GM12872 (cell line): ENCODE measurements around the gene BEAN1.

Experiments used
- TF ChIP-seq, protein P1 (sequence below): IDR thresholded peaks from 3 replicates; pipeline ENCODE4 v1.5.1; 2011; ENCODE audit warnings: low read depth, mild to moderate bottlenecking, low read length, moderate library complexity; ENCODE audit not compliant: insufficient read depth

BEAN1 gene

DNA sequence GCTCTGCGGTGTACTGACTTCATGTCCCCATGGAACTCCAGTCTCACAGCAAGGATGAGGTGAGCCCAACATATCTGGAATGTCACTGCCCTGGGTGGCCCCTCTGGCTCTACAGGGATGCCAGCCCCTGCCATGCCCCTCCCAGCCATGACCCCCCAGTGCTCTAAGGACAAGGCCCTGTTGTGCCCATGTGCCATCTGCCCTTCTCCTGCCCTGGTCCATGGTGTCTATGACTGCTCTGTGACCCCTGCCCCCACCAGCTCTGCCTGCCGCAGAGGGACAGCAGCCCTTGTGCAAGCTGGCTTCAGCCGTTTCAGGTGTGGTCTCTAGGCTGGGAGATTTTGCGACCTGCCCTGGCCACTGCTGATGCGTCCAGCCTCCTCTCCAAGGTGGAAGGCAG lies 82.5 kb downstream of the BEAN1 start:
- TF ChIP-seq, protein P1, sequence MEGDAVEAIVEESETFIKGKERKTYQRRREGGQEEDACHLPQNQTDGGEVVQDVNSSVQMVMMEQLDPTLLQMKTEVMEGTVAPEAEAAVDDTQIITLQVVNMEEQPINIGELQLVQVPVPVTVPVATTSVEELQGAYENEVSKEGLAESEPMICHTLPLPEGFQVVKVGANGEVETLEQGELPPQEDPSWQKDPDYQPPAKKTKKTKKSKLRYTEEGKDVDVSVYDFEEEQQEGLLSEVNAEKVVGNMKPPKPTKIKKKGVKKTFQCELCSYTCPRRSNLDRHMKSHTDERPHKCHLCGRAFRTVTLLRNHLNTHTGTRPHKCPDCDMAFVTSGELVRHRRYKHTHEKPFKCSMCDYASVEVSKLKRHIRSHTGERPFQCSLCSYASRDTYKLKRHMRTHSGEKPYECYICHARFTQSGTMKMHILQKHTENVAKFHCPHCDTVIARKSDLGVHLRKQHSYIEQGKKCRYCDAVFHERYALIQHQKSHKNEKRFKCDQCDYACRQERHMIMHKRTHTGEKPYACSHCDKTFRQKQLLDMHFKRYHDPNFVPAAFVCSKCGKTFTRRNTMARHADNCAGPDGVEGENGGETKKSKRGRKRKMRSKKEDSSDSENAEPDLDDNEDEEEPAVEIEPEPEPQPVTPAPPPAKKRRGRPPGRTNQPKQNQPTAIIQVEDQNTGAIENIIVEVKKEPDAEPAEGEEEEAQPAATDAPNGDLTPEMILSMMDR: no peak

DNA sequence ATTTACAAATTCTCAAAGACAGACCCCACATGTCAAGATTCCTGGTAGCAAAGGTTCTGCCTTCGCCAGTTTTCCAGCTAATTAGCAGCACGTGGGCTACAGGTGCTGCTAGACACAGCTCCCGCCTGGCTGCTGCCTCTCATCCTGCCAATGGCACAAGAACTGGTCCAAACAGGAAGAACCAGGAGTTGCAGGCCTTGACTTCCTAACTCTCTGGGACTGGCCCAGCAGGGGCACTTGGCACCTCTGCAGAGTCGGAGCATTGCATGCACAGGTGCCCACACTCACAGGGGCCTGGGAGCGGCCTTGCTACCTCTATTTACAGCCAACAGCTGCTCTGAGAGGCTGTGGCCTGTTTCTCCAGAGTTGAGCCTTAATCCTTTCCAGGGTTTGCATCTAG lies 83.2 kb downstream of the BEAN1 start:
- TF ChIP-seq, protein P1: no peak

DNA sequence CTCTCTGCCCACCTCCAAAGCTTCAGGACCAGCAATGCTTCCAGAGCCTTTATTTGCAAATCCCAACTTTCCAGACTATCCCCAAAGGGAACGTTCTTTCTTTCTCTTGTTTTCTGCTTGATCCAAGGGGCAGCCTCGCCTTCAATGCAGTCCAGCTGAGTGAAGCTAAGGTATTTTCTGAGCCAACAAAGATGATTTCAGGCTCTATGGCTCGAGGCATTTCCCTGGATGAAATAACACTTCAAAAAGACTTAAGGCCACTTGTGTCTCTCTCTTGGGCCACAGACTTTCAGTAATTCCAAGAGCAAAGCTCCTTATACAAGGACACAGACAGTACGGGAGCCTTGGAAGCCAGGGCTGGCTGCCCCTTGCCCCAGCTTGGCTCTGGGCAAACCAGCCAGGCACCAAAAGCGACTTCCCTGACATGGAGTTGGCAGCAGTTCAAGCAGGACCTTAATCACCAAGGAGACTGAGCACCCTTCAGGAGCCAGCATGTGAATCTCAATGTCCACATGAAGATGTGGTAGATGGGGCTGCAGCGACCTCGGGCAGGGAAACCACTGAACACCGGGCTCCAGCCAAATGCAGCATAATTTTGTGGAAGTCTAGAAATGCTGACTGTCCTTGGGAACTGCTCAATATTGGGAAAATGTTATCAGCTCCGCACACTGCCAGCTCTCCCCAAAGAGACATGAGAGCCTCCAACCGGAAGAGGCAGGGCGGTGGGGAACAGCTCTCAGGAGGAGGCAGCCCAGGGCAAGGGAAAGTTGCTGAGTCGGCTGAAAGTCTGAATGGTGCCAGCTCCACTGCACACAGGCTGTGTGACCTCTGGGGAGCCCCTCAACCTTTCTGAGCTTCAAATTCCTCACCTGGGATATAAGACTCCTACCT lies 83.9 kb downstream of the BEAN1 start:
- TF ChIP-seq, protein P1: no peak

DNA sequence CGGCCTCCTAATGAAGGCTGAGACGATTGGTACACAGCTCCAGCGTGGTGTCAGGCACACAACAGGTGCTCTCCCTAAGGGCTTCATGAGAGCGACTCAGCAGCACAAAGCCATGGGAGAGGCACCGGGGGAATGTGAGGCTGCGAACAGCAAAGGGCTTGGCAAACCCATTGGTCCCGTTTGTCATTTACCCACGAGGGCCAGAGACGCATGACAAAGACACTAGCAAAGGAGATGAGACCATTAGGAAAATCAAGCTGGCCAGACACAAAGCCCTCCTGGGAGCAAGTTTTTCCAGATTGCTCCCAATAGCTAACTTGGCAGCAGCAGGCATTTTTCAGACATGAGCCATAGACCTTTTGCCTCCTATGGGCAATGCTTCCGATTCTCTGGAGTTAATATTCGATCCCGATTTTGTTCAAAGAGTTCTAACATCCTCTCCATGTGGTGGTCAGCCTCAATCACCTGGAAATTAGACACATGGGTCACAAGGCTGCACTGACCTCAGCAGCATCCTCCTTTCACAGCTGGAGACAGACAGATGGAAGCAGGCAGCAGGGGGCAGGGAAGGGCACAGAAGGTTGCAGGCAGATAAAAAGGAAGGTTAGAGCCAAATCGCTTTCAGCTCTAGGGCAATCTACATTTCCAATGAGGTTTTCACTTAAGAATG lies 84.6 kb downstream of the BEAN1 start:
- TF ChIP-seq, protein P1: no peak

DNA sequence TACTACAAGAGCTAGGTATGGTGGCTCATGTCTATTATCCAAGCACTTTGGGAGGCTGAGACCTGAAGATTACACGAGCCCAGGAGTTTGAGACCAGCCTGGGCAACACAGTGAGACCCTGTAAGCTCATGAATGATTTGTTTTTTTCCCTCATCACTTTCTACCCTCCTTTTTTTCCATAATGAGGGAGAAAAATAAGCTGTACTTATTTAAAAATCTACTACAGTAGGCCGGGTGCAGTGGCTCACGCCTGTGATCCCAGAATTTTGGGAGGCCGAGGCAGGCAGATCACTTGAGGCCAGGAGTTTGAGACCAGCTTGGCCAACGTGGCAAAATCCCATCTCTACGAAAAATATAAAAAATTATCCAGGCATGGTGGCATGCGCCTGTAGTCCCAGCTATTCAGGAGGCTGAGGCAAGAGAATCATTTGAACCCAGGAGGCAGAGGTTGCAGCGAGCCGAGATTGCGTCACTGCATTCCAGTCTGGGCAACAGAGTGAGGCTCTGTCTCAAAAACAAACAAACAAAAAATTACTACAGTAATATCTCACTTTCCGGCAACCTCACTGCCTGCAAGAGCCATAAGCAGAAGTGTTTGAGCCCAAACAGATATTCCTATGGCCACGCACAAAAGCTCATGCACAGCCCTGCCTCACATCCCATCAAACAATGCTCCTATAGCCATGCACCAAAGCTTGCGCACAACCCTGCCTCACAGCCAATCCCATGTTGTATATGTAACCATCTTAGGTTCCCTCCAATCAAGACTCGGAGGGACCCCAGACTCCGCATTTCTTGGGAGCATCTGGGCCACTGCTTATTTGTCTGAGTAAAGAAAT lies 85.4 kb downstream of the BEAN1 start:
- TF ChIP-seq, protein P1: no peak

DNA sequence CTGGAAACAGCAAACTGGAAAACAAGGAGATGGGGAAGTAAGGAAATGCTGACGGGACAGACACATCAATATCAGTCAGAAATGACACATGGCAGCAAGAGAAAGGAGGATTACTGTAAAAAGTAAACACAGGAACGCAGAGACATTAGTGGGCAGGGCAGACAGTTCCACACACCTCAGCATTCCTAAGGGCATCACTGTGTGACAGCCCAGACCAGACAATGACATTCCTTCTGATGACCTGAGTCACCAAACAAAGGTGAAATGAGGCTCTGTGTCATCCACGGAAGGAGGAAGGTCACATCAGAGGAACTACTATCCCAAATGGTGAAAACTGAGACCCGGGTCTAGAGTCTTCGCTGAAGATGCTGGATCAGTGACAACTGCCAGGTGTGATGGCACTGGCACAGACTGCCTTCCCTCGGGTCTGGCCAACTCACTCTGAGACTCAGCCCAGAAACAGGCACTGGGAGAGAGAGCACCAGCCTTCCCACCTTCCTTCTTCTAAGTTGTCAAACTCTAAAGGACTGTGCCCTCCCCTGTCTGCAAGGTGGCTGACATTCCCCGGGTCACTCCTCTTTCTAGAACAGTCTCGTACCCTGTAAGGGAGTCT lies 86.1 kb downstream of the BEAN1 start:
- TF ChIP-seq, protein P1: no peak
